Gastrocnemius medialis (tissue), 4 donors: ENCODE results near the gene RBFOX2. TPM values are rescaled to one million over a fixed set of nuclear protein-coding genes. Genes with fewer than 3 reads are reported as not detected.
A peak's percentile ranks its signal among the peaks of the same experiment; 100 is the strongest.

ENCODE experiments used
- ATAC-seq, 2 donors: fragments of 150-250 bp; one replicate each; pipeline ENCODE4 v1.9.1; 2016
- DNase-seq, 2 donors: peaks; one replicate each; pipeline ENCODE4 v3.0.0-alpha.2; 2019
- H3K27ac ChIP-seq, 4 donors: fragments of 200-600 bp; sonication (generic); 1 replicate in 1 of 4; 2 replicates in 3 of 4; pipeline ENCODE4 v1.5.1; 2016 to 2018; ENCODE audit warnings: mild to moderate bottlenecking in 2 of 4, moderate library complexity in 1 of 4
- H3K27me3 ChIP-seq, 3 donors: fragments of 200-600 bp; sonication (generic) in 2 of 3; 1 replicate in 1 of 3; 2 replicates in 2 of 3; pipeline versions ENCODE4 v1.5.1 to v1.6.0; 2016 to 2019; ENCODE audit warnings: mild to moderate bottlenecking in 1 of 3, moderate library complexity in 1 of 3
- H3K36me3 ChIP-seq, 2 donors: fragments of 200-600 bp; sonication (generic) in 1 of 2; one replicate each; pipeline ENCODE4 v1.5.1; 2017 to 2018
- H3K4me1 ChIP-seq, 2 donors: fragments of 200-600 bp; sonication (generic) in 1 of 2; one replicate each; pipeline ENCODE4 v1.5.1; 2016 to 2017; ENCODE audit warnings: mild to moderate bottlenecking in 2 of 2
- H3K4me3 ChIP-seq, 4 donors: fragments of 200-600 bp; sonication (generic) in 3 of 4; 1 replicate in 1 of 4; 2 replicates in 3 of 4; pipeline ENCODE4 v1.5.1; 2016 to 2019; ENCODE audit warnings: mild to moderate bottlenecking in 2 of 4
- H3K9me3 ChIP-seq, 3 donors: fragments of 200-600 bp; sonication (generic) in 2 of 3; 1 replicate in 1 of 3; 2 replicates in 2 of 3; pipeline ENCODE4 v1.5.1; 2016 to 2019
- CTCF ChIP-seq, 5 experiments: fragments of 450-650 bp in 3 of 5; fragments of 200-600 bp in 2 of 5; sonication (generic) in 2 of 5; IDR thresholded peaks in 4 of 5; conservative IDR thresholded peaks in 1 of 5; 1 replicate in 4 of 5; 2 replicates in 1 of 5; pipeline ENCODE4 v1.5.1; 2016 to 2019; ENCODE audit warnings: antibody characterized with exemption in 5 of 5, mild to moderate bottlenecking in 3 of 5, moderate library complexity in 3 of 5
- POLR2A ChIP-seq, 2 donors: fragments of 450-650 bp; IDR thresholded peaks; one replicate each; pipeline ENCODE4 v1.6.1; 2017; ENCODE audit warnings: antibody characterized with exemption in 2 of 2, mild to moderate bottlenecking in 2 of 2, moderate library complexity in 2 of 2
- in situ Hi-C, 4 donors: fragments of 200-750 bp; cut with MboI; loops; one replicate each; pipeline versions ENCODE4 v1.15.0 to v1.8.0; 2017; ENCODE audit warnings: low sequenced_read_pairs in 4 of 4
- intact Hi-C: fragments of 100-400 bp; cut with DNase I; formaldehyde crosslinking; loops from one replicate; pipeline ENCODE4 v1.15.1; 2023; ENCODE audit warnings: low total_unique reads
- total RNA-seq, 4 donors: library from RNA; depleted of rRNA; stranded (reverse); fragments of >200 nt; gene quantifications; one replicate each; pipeline versions ENCODE4 v1.1.0 to v1.2.3, GENCODE V29; 2016

RBFOX2 gene
- 10 to 100 TPM; 26.0 to 32.1 (median 28.6) TPM for total RNA-seq

GRCh38 chr22:36028646-36029405, at the start of gene RBFOX2:
Gene RBFOX2 (minus strand): TSS chr22:36028824. CDS start chr22:36028425, 399 bp downstream.
- Histone ChIP-seq H3K4me1 (peaks cover 13 to 15% of the 10 kb centered on the region in 2 donors), H3K9me3 (no peaks in the 10 kb centered on the region), H3K27me3 (no peaks in the 10 kb centered on the region), H3K27ac (peak within 1 kb of the TSS; percentile 83 to 92 (median 86)), H3K36me3 (peaks cover 0 to 3% of the 10 kb centered on the region in 2 donors), H3K4me3 (peak within 1 kb of the TSS; percentile 72 to 80 (median 74))
- in situ Hi-C loops: no loop called here
- DNase-seq (peak; percentile 96 to 97), ATAC-seq (peak; percentile 90 to 91)
- intact Hi-C loops: loop anchor here (1.0 to 5.0 kb wide), 3 partner anchors 37 to 347 kb away; no protein-coding TSS in a partner anchor
- TF ChIP-seq POLR2A (IDR thresholded peaks at IDR 0.05) (peak; percentile 56 to 67), CTCF (IDR thresholded peaks at IDR 0.05 in 4 of 5, conservative IDR thresholded peaks at IDR 0.05 in 1 of 5) (no peak)

- DNase-seq (no peak), ATAC-seq (no peak)
- H3K4me3 ChIP-seq: no peak overlapping the region
- H3K9me3 ChIP-seq: no peaks in the 10 kb centered on the region
- H3K27me3 ChIP-seq: no peaks in the 10 kb centered on the region
- in situ Hi-C loops (no loop called here), intact Hi-C loops (no loop called here)
- no peaks in the 10 kb centered on the region for H3K4me1 ChIP-seq
- TF ChIP-seq CTCF (IDR thresholded peaks at IDR 0.05 in 4 of 5, conservative IDR thresholded peaks at IDR 0.05 in 1 of 5) (no peak), POLR2A (IDR thresholded peaks at IDR 0.05) (no peak)
- H3K27ac ChIP-seq: peak overlapping the region in 1 of 4 donors; percentile 24
- no peaks in the 10 kb centered on the region for H3K36me3 ChIP-seq
These were observed 48.6 kb upstream of the RBFOX2 start for GRCh38 chr22:36077271-36077670.

- no peak overlapping the region for H3K27ac ChIP-seq
- no peak for DNase-seq
- no peaks in the 10 kb centered on the region for H3K36me3 ChIP-seq
- no peaks in the 10 kb centered on the region for H3K4me1 ChIP-seq
- no peaks in the 10 kb centered on the region for H3K9me3 ChIP-seq
- ATAC-seq: no peak
- no peak overlapping the region for H3K4me3 ChIP-seq
- no peak for TF ChIP-seq POLR2A (IDR thresholded peaks at IDR 0.05)
- no peak for TF ChIP-seq CTCF (IDR thresholded peaks at IDR 0.05 in 4 of 5, conservative IDR thresholded peaks at IDR 0.05 in 1 of 5)
- in situ Hi-C loops (no loop called here), intact Hi-C loops (no loop called here)
- no peaks in the 10 kb centered on the region for H3K27me3 ChIP-seq
These were observed 47.1 kb upstream of the RBFOX2 start for GRCh38 chr22:36075724-36076123.

- in situ Hi-C loops (no loop called here), intact Hi-C loops (no loop called here)
- no peaks in the 10 kb centered on the region for H3K27me3 ChIP-seq
- H3K27ac ChIP-seq: no peak overlapping the region
- no peak for TF ChIP-seq CTCF (IDR thresholded peaks at IDR 0.05 in 4 of 5, conservative IDR thresholded peaks at IDR 0.05 in 1 of 5)
- no peak for TF ChIP-seq POLR2A (IDR thresholded peaks at IDR 0.05)
- ATAC-seq (peak; percentile 55 to 56), DNase-seq (no peak)
- H3K9me3 ChIP-seq: no peaks in the 10 kb centered on the region
- H3K4me3 ChIP-seq: no peak overlapping the region
- H3K36me3 ChIP-seq: no peaks in the 10 kb centered on the region
- H3K4me1 ChIP-seq: no peaks in the 10 kb centered on the region
These were observed 46.6 kb upstream of the RBFOX2 start for GRCh38 chr22:36075230-36075629.
